NB4 (cell line): Measurements from ENCODE around the gene RAB15.

ENCODE experiments used
- POLR2A ChIP-seq: IDR thresholded peaks from 2 replicates; pipeline ENCODE4 v1.6.1; 2011; ENCODE audit warnings: mild to moderate bottlenecking; ENCODE audit not compliant: insufficient read length; ENCODE audit errors: extremely low read depth
- TF ChIP-seq, protein P1 (sequence below): IDR thresholded peaks from one replicate; pipeline ENCODE4 v1.5.1; 2012; ENCODE audit warnings: low read depth, low read length
- TF ChIP-seq, protein P2 (sequence below): IDR thresholded peaks from 2 replicates; pipeline ENCODE4 v1.6.1; 2011; ENCODE audit warnings: low read depth, low read length

DNA sequence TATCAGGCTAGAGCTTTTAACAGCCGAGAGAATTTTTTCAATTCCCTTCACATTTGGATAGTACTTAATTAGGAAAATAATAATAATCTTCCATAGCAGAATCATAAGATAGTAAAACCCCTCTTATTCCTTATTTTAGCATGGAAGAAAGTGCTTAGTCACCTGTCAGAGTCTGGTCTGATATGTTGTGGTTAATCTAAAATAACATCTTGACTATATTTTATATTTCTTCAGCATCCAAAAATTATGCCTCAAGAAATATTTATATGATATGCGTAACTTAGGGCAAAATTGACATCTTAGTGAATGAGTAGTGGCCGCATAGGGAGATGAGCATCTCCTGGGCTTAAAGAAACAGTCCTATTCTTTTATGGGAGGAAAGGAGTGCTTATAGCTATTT is 45.1 kb downstream of the RAB15 start:
- TF ChIP-seq, protein P1, sequence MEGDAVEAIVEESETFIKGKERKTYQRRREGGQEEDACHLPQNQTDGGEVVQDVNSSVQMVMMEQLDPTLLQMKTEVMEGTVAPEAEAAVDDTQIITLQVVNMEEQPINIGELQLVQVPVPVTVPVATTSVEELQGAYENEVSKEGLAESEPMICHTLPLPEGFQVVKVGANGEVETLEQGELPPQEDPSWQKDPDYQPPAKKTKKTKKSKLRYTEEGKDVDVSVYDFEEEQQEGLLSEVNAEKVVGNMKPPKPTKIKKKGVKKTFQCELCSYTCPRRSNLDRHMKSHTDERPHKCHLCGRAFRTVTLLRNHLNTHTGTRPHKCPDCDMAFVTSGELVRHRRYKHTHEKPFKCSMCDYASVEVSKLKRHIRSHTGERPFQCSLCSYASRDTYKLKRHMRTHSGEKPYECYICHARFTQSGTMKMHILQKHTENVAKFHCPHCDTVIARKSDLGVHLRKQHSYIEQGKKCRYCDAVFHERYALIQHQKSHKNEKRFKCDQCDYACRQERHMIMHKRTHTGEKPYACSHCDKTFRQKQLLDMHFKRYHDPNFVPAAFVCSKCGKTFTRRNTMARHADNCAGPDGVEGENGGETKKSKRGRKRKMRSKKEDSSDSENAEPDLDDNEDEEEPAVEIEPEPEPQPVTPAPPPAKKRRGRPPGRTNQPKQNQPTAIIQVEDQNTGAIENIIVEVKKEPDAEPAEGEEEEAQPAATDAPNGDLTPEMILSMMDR, result no peak
- TF ChIP-seq POLR2A, result no peak
- TF ChIP-seq, protein P2, sequence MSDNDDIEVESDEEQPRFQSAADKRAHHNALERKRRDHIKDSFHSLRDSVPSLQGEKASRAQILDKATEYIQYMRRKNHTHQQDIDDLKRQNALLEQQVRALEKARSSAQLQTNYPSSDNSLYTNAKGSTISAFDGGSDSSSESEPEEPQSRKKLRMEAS, result no peak
